Gastrocnemius medialis (tissue), 4 donors: ENCODE results near the gene TMEM89. TPM values are rescaled to one million over a fixed set of nuclear protein-coding genes. Genes with fewer than 3 reads are reported as not detected.

Experiments
- ATAC-seq, 2 donors: fragments of 150-250 bp; one replicate each; pipeline ENCODE4 v1.9.1; 2016
- DNase-seq, 2 donors: peaks; one replicate each; pipeline ENCODE4 v3.0.0-alpha.2; 2019
- H3K27ac ChIP-seq, 4 donors: fragments of 200-600 bp; sonication (generic); 1 replicate in 1 of 4; 2 replicates in 3 of 4; pipeline ENCODE4 v1.5.1; 2016 to 2018; ENCODE audit warnings: mild to moderate bottlenecking in 2 of 4, moderate library complexity in 1 of 4
- H3K27me3 ChIP-seq, 3 donors: fragments of 200-600 bp; sonication (generic) in 2 of 3; 1 replicate in 1 of 3; 2 replicates in 2 of 3; pipeline versions ENCODE4 v1.5.1 to v1.6.0; 2016 to 2019; ENCODE audit warnings: mild to moderate bottlenecking in 1 of 3, moderate library complexity in 1 of 3
- H3K36me3 ChIP-seq, 2 donors: fragments of 200-600 bp; sonication (generic) in 1 of 2; one replicate each; pipeline ENCODE4 v1.5.1; 2017 to 2018
- H3K4me1 ChIP-seq, 2 donors: fragments of 200-600 bp; sonication (generic) in 1 of 2; one replicate each; pipeline ENCODE4 v1.5.1; 2016 to 2017; ENCODE audit warnings: mild to moderate bottlenecking in 2 of 2
- H3K4me3 ChIP-seq, 4 donors: fragments of 200-600 bp; sonication (generic) in 3 of 4; 1 replicate in 1 of 4; 2 replicates in 3 of 4; pipeline ENCODE4 v1.5.1; 2016 to 2019; ENCODE audit warnings: mild to moderate bottlenecking in 2 of 4
- H3K9me3 ChIP-seq, 3 donors: fragments of 200-600 bp; sonication (generic) in 2 of 3; 1 replicate in 1 of 3; 2 replicates in 2 of 3; pipeline ENCODE4 v1.5.1; 2016 to 2019
- CTCF ChIP-seq, 5 experiments: fragments of 450-650 bp in 3 of 5; fragments of 200-600 bp in 2 of 5; sonication (generic) in 2 of 5; IDR thresholded peaks in 4 of 5; conservative IDR thresholded peaks in 1 of 5; 1 replicate in 4 of 5; 2 replicates in 1 of 5; pipeline ENCODE4 v1.5.1; 2016 to 2019; ENCODE audit warnings: antibody characterized with exemption in 5 of 5, mild to moderate bottlenecking in 3 of 5, moderate library complexity in 3 of 5
- POLR2A ChIP-seq, 2 donors: fragments of 450-650 bp; IDR thresholded peaks; one replicate each; pipeline ENCODE4 v1.6.1; 2017; ENCODE audit warnings: antibody characterized with exemption in 2 of 2, mild to moderate bottlenecking in 2 of 2, moderate library complexity in 2 of 2
- in situ Hi-C, 4 donors: fragments of 200-750 bp; cut with MboI; loops; one replicate each; pipeline versions ENCODE4 v1.15.0 to v1.8.0; 2017; ENCODE audit warnings: low sequenced_read_pairs in 4 of 4
- intact Hi-C: fragments of 100-400 bp; cut with DNase I; formaldehyde crosslinking; loops from one replicate; pipeline ENCODE4 v1.15.1; 2023; ENCODE audit warnings: low total_unique reads
- total RNA-seq, 4 donors: library from RNA; depleted of rRNA; stranded (reverse); fragments of >200 nt; gene quantifications; one replicate each; pipeline versions ENCODE4 v1.1.0 to v1.2.3, GENCODE V29; 2016

TMEM89 gene
- total RNA-seq, 4 donors from 2014 or later, result not detected

GRCh38 chr3:48623851-48624547 lies 2.4 kb upstream of the TMEM89 start:
- no peaks in the 10 kb centered on the region for H3K27me3 ChIP-seq
- H3K4me3 ChIP-seq, result no peak overlapping the region
- DNase-seq, result no peak
- intact Hi-C loops (no loop called here), in situ Hi-C loops (no loop called here)
- no peaks in the 10 kb centered on the region for H3K9me3 ChIP-seq
- TF ChIP-seq CTCF (IDR thresholded peaks at IDR 0.05 in 4 of 5, conservative IDR thresholded peaks at IDR 0.05 in 1 of 5) (no peak), POLR2A (IDR thresholded peaks at IDR 0.05) (no peak)
- H3K4me1 ChIP-seq, result no peaks in the 10 kb centered on the region
- ATAC-seq, result no peak
- peaks cover 0 to 23% of the 10 kb centered on the region in 2 donors for H3K36me3 ChIP-seq
- H3K27ac ChIP-seq, result no peak overlapping the region

GRCh38 chr3:48619541-48620524 lies 1.7 kb downstream of the TMEM89 start:
- no peak for ATAC-seq
- Histone ChIP-seq H3K4me3 (no peak overlapping the region), H3K9me3 (no peaks in the 10 kb centered on the region), H3K27me3 (no peaks in the 10 kb centered on the region), H3K27ac (no peak overlapping the region), H3K36me3 (no peaks in the 10 kb centered on the region), H3K4me1 (no peaks in the 10 kb centered on the region)
- in situ Hi-C loops, result no loop called here
- TF ChIP-seq POLR2A (IDR thresholded peaks at IDR 0.05) (no peak), CTCF (IDR thresholded peaks at IDR 0.05 in 4 of 5, conservative IDR thresholded peaks at IDR 0.05 in 1 of 5) (no peak)
- intact Hi-C loops, result no loop called here
- no peak for DNase-seq

- no peak overlapping the region for H3K27ac ChIP-seq
- in situ Hi-C loops, result no loop called here
- TF ChIP-seq POLR2A (IDR thresholded peaks at IDR 0.05) (no peak), CTCF (IDR thresholded peaks at IDR 0.05 in 4 of 5, conservative IDR thresholded peaks at IDR 0.05 in 1 of 5) (no peak)
These were observed 4.0 kb downstream of the TMEM89 start for GRCh38 chr3:48617559-48617958.

GRCh38 chr3:48614044-48614443 lies 7.5 kb downstream of the TMEM89 start:
- Histone ChIP-seq H3K9me3 (no peaks in the 10 kb centered on the region), H3K27me3 (no peaks in the 10 kb centered on the region), H3K4me3 (no peak overlapping the region), H3K36me3 (no peaks in the 10 kb centered on the region), H3K4me1 (peaks cover 0 to 7% of the 10 kb centered on the region in 2 donors), H3K27ac (no peak overlapping the region)
- in situ Hi-C loops (no loop called here), intact Hi-C loops (no loop called here)
- DNase-seq (no peak), ATAC-seq (no peak)
- no peak for TF ChIP-seq POLR2A (IDR thresholded peaks at IDR 0.05)
- no peak for TF ChIP-seq CTCF (IDR thresholded peaks at IDR 0.05 in 4 of 5, conservative IDR thresholded peaks at IDR 0.05 in 1 of 5)

More at GRCh38 chr3:48617559-48617958, 4.0 kb downstream of the TMEM89 start:
- DNase-seq, result no peak
- Histone ChIP-seq H3K4me3 (no peak overlapping the region), H3K9me3 (no peaks in the 10 kb centered on the region), H3K27me3 (no peaks in the 10 kb centered on the region), H3K36me3 (no peaks in the 10 kb centered on the region), H3K4me1 (no peaks in the 10 kb centered on the region)
- no peak for ATAC-seq
- intact Hi-C loops, result no loop called here
